ENCODE data around the gene CHAC1.

CHAC1 gene

DNA sequence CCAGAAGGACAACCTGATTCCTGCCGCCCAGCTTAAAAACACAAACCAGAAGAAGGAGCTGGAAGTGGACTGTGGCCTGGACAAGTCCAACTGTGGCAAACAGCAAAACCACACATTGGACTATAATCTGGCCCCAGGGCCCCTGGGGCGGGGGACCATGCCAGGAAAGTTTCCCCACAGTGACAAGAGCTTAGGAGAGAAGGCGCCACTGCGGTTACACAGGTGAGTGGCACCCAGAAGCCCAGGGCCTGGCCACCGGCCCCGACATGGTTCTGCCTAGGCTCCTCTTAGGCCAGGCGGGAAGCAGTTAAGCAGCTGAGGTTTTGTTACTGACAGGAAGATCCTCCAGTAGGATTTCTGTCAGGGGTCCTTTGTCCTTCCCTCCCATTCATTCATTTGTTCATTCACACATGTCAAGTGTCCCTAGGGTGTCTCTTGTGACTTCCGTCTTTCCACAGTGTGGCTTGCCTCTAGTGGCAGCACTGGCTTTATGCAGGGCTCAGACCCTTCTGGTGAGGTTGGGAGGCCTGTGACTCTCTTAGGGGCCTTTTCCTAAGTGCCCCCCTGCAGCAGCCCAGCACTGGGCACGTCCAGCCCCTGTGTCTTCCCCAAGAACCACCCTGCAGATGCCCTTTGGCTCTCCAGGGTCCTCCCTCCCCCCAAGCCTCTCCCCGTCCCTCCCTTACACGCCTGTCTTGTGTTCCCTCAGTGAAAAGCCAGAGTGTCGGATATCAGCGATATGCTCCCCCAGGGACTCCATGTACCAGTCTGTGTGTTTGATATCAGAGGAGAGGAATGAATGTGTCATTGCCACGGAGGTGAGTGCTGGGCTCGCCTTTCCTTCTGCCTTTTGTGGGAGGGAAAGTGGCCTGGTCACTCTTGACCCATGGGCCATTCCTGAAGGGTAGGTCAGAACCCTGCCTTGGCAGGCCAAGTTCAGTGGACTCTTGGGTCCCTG, 16.3 kb upstream of the CHAC1 start:
- no peak overlapping the region for H3K4me3 ChIP-seq (ENCODE audit: low read depth, low read length)

DNA sequence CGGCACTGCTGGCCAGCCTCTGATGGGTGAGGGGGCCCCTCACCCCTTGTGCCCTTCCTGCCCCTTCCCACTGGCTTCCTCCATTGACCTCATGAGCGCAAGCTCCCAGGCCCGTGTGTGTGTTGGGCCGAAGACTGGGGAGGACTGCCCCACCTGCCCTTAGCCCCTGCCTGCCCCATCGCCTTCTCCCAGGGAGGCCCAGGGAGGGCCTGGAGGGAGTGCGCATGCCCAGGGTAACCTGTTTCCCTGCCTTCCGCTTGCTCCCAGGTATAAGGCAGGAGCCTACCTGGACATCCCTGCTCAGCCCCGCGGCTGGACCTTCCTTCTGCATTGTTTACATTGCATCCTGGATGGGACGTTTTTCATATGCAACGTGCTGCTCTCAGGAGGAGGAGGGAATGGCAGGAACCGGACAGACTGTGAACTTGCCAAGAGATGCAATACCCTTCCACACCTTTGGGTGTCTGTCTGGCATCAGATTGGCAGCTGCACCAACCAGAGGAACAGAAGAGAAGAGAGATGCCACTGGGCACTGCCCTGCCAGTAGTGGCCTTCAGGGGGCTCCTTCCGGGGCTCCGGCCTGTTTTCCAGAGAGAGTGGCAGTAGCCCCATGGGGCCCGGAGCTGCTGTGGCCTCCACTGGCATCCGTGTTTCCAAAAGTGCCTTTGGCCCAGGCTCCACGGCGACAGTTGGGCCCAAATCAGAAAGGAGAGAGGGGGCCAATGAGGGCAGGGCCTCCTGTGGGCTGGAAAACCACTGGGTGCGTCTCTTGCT, 15.3 kb upstream of the CHAC1 start:
- no peak overlapping the region for H3K4me3 ChIP-seq (ENCODE audit: low read depth, low read length)

DNA sequence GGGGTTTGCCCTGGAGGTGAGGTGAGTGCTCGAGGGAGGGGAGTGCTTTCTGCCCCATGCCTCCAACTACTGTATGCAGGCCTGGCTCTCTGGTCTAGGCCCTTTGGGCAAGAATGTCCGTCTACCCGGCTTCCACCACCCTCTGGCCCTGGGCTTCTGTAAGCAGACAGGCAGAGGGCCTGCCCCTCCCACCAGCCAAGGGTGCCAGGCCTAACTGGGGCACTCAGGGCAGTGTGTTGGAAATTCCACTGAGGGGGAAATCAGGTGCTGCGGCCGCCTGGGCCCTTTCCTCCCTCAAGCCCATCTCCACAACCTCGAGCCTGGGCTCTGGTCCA, 14.8 kb upstream of the CHAC1 start:
- H3K4me3 ChIP-seq (ENCODE audit: low read depth, low read length): no peak overlapping the region

DNA sequence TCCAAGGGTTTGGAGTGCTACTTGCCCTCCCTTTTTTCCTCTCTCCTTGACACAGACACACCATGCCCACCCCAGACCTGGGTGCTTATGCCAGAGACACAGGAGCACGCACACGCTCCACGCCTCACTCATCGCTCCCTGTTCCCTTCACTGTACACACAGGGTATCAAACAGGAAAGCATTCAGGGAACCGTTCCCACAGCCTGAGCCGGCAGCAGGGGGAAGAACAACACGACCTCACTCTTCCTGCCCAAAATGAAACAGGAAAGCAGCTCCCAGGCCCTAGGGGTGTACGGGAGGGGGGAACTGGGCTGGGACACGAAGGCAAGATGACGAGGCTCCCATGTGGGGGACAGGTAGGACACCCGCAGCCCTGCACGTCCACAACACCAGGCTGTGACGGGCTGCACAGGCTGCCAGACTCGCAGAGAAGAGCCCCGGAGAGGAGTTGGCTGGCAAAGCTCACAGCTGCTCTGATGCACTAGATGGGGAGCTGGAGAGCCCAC, 12.9 kb upstream of the CHAC1 start:
- no peak overlapping the region for H3K4me3 ChIP-seq (ENCODE audit: low read depth, low read length)

DNA sequence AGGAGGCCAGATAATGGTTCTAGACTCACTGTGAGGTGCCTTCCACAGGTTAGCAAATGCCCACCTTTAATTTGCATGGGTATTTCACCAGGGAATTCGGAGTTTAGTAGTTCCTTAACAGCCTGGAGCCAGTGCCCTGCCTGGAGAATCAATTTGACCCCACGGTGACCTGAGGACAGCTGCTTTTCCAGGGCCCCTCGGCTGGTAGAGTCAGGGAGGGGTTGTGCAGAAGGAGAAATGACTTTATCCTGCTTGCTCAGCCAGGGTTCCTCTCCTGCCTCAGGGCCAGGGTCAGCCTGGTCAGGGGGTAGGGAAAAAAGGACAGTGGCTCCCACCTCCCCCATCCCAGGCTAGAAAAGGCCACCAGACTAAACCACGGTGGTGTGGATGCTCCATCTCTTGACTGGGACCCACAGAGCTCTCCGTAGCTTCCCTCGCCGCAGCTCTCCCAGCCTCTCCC, 12.2 kb upstream of the CHAC1 start:
- H3K4me3 ChIP-seq (ENCODE audit: low read depth, low read length): peak overlapping the region; percentile 52

DNA sequence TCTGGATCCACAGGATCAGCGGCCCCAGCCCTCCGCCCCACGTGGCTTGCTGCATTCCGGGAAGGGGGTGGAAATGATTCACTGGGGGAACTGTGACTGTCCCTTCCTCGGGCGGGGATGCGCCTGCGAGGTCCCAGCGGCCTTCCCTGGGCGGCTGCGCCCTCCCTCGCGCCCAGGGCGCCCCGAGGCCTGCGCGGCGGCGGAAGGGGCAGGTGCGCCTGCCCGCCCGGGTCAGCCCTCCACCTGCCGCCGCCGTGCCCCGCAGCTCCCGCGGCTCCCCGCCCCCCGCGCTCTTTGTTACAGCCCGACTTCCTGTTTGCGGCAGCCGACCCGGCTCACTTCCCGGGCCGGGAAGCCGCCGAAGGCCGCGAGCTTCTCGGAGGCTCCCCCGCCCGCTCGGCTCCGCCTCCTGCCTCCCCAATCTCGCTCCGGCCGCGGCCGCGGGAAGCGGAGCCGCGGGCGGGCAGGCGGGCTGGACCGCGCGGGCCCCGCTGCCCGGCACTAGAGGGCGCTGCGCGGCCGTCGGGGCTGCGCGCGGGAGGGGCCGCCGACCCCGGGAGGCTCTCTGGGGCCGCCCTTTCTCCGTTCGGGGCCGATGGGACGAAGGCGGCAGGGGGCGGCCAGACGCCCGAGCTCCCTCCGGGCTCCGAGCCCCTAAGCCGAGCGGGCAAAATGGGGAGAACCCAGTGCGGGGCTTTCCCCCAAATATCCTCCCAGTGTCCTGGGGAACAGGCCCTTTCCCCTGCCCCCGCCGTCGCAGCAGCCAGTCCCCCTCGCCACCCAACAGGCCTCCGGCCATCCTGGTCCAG, 11.5 kb upstream of the CHAC1 start:
- H3K4me3 ChIP-seq (ENCODE audit: low read depth, low read length): peak overlapping the region; percentile 52

DNA sequence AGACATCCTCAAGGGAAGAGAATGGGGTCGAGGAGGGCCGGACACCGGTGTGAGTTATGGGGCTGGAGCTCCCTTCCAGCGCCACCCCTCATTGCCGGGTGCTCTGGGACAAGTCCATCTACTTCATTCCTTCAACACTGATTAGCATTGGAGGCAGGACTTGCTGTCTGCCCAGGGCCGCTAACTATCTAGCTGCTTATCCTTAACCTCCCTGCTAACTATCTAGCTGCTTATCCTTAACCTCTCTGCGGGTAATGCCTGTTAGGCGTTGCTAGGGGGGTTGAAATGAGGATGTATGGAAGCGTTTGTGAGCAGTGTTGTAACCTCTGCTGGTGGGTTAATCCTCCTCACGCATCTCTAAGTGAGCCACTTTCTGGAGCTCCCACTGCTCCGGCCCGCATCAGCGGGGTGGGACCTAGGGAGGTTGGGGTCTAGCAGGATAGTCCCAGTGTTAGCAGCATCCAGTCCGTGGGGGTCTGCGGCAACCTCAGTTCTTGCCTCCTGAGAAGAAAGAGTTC, 10.9 kb upstream of the CHAC1 start:
- peak overlapping the region; percentile 22 for H3K4me3 ChIP-seq (ENCODE audit: low read depth, low read length)

DNA sequence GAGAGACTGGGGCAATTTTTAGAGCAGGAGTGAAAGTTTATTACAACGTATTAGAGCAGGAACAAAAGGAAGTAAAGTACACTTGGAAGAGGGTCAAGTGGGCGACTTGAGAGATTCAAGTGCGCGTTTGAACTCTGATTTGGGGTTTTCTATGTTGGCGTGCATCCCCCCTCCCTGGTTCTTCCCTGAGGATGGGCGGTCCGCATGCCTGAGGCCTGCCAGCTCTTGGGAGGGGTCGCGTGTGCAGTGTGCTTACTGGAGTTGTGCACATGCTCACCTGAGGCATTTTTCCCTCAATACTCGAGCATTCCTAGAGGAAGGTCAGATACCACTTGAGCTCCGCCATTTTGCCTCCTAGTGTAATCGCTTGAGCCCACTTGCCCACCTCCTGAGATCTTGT, 10.4 kb upstream of the CHAC1 start:
- no peak overlapping the region for H3K4me3 ChIP-seq (ENCODE audit: low read depth, low read length)

DNA sequence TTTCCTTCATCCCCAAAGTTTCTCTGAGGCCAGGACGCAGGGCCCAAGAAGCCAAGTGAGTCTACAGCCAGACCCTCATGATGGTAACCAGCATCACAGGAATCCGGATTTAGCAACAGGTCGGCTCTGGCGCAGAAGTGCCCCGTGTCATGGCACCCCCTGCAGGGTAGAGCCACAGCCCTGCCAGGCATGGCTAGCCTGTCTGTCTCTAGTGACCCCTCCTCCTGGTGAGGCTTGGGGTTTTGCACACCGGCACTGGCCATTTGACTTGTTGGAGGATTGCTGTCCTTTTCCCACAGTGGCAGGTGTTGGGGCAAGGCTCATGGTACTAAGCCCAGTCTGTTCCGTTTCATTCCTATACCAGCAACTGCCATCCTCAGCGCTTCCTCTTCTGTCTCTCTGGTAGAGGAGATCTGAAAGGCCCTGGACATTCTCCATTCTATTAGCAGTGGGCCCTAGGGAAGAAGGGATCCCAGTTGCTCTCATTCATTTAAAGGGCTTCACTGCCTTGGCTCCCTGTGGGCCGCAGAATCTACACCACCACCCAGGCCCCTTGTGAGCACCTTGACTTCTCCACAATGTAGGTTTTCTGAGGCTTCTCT, 9.4 kb upstream of the CHAC1 start:
- H3K4me3 ChIP-seq (ENCODE audit: low read depth, low read length): no peak overlapping the region

DNA sequence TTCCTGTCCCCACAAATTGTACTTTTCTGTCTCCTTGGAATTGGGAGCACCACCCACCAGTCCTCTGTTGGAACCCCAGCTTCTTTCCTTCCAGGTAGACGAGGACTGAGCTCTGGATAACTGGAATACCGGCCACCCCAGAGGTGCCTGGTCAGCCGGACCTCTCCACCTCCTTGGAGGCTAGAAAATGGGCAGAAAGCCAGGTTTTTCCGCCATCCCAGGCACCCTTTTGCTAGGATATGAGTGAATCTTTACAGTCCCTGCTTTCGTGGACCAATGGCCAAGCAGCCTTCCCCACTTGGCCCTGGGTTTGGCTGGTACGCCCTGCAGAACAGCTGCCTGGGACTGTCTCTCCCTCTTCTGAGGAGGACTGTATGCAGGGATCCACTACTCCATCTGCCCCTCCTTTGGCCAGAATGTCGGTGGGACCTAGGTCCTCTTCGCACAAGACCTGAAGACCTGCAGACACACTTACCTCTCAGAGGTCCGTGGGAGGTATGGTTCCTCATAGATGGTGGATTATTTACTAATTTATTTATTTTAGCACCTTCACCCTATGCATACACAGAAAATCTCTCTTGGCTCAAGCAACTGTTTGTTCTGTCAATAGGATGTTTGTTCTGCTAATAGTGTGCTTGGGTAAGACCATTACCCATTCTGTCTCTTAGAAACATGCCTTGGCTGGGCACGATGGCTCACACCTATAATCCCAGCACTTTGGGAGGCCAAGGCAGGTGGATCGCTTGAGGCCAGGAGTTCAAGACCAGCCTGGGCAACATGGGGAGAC, 8.6 kb upstream of the CHAC1 start:
- no peak overlapping the region for H3K4me3 ChIP-seq (ENCODE audit: low read depth, low read length)

DNA sequence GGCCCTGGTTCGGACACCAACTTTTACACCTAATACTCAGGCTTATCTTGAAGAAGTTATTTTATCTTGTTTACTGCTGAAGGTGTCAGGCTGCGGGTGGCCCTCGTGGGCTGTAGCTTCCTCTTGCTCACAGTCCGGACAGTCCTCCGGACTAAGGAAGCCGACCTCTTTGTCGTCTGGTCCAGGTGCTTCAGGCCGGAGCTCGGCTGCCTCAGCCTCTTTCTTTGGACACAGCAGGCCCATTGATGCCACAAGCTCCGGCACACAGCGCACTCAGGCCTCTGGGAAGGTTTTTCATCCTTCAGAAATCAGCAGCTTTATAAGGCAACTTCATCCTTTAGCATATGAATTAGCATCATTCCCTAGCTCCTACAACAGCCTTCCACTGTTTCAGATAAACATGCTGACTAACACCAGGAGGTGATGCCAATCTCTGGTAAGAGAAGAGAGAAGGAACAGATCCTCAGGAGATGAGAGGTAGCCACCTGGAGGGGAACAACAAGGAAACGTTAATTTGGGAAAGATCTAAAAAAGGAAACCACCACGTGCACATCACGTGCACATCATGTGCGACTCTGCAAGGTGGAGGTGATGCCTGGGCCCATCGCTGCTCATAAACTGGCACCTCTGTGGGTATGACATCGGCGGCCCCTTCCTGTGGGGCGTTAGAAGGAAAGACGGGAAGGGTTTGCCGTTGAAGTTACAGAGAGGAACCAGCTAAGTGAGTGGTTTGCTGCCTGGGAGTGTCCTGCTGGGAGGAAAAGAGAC, 4.4 kb upstream of the CHAC1 start:
- no peak overlapping the region for H3K4me3 ChIP-seq (ENCODE audit: low read depth, low read length)

DNA sequence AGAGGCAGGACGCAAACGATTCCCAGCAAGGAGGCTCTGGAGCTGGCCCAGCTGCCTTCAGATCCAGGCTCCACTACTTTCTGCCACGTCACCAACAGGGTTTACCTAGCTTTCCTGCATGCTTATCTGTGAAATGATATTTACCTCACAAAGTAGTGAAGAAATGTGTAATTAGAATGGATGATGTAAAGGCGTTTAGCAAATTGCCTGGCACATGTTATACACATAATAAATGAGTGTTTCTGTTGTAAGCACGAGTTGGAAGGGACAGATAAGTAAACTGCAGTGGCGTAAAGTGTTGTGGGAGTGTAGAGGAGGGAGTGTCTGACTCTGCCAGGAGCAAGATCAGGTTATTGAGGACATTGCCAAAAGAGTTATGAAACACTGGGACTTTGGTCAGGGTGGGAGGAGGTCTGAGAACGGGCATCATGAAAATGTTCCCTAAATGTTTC, 3.5 kb upstream of the CHAC1 start:
- H3K4me3 ChIP-seq (ENCODE audit: low read depth, low read length): no peak overlapping the region

DNA sequence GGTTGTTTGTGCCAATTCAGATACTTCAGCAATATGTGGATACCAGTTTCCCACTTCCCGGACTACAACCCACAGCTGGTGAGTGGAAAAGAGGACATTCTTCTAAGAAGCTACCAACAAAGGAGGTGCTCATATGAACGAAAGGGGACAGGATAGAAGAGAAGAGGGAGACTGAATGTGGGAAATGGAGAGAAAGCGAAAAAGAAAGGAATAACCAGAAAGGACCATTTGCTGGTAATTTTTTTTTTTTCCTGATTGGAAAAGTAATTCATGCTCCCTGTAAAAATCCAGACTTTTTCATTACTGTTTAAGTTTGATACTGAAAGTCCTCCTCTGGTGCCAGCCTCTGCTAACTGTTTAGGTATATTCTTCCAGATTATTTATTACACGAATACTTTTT, 1.5 kb upstream of the CHAC1 start:
- H3K4me3 ChIP-seq (ENCODE audit: low read depth, low read length): no peak overlapping the region

DNA sequence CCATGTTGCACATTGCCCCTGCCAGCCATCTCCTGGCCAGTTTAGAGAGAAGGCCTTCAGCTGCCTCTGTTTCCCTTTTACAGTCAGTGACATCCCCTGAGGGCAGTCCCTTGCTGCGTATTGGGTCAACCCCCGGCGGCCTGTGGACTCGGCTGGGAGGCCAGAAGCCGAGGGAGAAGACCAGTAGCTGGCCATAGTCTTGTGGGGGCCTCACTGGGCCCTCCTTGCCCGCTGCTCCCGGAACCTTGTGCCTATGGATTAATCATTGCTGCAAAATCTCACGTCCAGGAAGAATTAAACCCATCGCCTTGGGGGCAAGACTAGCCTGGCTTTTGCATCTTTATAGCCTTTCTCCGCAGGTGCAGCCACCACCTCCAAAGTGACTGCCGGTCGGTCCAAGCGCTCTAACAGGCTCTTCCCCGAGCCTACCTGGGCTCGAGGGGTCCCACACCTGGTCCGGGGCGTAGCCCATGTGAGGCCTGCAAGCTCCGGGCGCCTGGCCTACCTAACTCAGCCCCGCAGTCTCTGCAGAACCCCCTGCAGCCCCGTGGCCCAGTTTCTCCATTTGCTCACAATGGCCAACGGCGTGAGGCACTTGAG, 870 bp upstream of the CHAC1 start:
- H3K4me3 ChIP-seq (ENCODE audit: low read depth, low read length): peak overlapping the region; percentile 51

DNA sequence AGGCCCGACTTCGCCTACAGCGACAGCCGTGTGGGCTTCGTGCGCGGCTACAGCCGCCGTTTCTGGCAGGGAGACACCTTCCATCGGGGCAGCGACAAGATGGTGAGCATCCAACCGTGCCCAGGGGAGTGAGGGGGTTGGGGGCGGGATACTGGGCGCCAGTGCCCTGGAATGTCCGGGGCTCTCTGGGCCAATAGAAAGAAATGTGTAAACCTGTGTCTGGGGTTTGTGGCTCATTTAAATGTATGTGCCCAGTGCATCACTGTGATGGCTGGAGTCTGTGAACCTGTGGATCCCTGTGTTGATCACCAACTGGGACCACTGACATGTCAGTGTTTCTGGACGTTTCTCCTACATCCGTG, 423 bp downstream of the CHAC1 start:
- peak overlapping the region; percentile 89 for H3K4me3 ChIP-seq (ENCODE audit: low read depth, low read length)

DNA sequence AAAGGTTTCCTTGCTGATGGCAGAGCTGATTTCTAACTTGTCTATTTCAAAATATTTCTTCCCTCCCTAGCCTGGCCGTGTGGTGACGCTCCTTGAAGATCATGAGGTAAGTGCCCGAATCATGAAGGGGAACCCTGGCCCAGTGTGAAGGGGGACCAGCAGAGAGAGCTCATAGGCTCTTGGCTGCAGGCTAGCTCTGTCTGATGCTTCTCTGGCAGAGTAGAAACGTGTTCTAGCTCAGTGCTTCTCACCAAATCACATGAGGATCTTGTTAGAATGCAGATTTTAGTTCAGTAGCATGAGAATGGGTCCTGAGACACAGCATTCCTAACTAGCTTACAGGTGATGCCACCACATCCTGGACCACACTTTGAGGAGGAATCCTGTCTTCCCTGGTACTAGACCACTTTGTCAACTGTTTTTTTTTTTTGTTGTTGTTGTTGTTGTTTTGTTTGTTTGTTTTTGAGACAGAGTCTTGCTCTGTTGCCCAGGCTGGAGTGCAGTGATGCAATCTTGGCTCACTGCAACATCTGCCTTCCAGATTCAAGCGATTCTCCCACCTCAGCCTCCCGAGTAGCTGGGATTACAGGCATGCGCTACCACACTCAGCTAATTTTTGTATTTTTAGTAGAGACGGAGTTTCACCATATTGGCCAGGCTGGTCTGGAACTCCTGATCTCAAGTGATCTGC, 1.0 kb downstream of the CHAC1 start:
- peak overlapping the region; percentile 89 for H3K4me3 ChIP-seq (ENCODE audit: low read depth, low read length)

DNA sequence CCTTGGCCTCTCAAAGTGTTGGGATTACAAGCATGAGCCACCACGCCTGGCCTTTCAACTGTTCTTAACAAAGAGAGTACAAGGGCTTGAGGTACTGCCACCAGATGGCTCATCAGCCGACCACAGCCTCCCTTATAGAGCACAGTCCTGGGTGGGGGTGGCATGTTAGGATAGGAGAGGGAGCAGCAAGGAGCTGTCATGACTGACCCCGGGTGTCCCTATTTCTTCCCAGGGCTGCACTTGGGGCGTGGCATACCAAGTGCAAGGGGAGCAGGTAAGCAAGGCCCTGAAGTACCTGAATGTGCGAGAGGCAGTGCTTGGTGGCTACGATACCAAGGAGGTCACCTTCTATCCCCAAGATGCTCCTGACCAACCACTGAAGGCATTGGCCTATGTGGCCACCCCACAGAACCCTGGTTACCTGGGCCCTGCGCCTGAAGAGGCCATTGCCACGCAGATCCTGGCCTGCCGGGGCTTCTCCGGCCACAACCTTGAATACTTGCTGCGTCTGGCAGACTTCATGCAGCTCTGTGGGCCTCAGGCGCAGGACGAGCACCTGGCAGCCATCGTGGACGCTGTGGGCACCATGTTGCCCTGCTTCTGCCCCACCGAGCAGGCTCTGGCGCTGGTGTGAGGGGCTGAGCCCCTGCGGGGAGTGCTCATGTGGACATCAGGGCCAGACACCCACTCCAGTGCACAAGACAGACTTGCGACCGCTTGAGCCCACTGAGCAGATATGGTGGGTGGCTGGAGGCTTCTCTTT, 2.1 kb downstream of the CHAC1 start:
- H3K4me3 ChIP-seq (ENCODE audit: low read depth, low read length): no peak overlapping the region
